Measurements from ENCODE around the gene WNT10A.

GRCh38 chr2:218880859-218881594 lies 375 bp downstream of the WNT10A start:
- TF ChIP-seq EZH2 (IDR thresholded peaks at IDR 0.05; ENCODE audit: borderline replicate concordance, insufficient read depth, low read depth, low read length, poor library complexity, severe bottlenecking) (no peak), CTCF (IDR thresholded peaks at IDR 0.05) (no peak)
